Fibroblast of peridontal ligament (primary cell): ENCODE data around the gene BTBD1.

ENCODE experiments used
- DNase-seq: peaks from one replicate; pipeline ENCODE4 v3.0.0-alpha.2; 2010; ENCODE audit errors: extremely low read depth

BTBD1 gene

DNA sequence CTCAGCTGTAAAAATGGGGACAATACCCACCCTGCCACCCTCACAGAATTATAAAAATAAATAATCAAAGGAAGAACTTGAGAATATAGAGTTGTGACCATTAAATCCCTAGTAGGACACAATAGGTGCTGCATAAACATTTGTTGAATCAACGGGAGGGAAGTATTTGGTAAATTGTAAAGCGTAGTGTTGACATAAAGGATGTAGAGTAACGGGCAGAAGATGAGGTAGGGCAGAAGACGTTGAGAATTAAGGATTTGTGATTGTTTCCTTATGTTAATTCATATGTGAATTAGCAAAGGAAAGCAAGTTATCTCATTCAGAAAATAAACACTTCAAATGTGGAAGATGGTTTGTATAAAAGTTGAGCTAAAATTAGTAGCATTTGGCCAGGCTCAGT is 73.9 kb downstream of the BTBD1 start:
- no peak for DNase-seq

DNA sequence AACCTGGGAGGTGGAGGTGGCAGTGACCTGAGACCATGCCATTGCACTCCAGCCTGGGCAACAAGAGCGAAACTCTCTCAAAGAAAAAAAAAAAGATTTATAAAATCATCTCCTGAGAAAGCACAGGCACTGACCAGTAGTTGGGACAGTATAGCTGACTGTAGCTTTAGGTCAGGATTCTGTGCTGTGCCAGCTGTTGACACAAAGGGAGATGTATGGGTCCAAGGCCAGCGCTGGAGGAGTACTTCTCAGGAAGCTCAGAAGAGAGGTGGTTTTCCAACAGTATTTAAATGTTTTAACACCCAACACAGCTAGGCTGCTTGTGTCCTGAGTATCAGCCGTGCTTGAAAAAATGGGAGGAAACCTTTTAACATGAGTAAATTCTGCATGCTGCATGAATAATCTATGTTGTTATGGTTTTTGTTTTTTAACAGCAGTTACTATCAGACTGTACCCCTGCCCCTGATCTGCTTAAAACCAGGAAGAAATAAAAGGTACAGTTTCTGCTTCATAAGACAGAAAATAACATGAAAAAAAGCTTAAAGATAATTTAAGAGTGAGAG is 74.5 kb downstream of the BTBD1 start:
- no peak for DNase-seq

DNA sequence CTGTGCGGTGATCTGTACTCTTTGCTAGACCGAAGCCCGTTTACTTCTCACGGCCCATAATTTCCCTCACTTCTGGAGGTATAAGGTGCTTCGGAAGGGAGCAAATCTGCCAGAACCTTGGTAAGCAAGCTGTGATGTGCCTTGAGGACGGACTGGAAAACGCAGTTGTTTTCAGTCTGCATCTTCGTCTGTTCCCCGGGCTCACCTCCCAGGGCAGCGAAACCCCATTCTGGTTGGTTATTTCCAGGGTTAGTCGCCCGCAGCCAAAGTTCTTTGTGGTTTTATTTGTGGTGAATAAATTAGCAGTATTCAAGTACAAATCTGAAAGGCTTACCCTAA is 80.6 kb downstream of the BTBD1 start:
- peak; percentile 32 for DNase-seq

DNA sequence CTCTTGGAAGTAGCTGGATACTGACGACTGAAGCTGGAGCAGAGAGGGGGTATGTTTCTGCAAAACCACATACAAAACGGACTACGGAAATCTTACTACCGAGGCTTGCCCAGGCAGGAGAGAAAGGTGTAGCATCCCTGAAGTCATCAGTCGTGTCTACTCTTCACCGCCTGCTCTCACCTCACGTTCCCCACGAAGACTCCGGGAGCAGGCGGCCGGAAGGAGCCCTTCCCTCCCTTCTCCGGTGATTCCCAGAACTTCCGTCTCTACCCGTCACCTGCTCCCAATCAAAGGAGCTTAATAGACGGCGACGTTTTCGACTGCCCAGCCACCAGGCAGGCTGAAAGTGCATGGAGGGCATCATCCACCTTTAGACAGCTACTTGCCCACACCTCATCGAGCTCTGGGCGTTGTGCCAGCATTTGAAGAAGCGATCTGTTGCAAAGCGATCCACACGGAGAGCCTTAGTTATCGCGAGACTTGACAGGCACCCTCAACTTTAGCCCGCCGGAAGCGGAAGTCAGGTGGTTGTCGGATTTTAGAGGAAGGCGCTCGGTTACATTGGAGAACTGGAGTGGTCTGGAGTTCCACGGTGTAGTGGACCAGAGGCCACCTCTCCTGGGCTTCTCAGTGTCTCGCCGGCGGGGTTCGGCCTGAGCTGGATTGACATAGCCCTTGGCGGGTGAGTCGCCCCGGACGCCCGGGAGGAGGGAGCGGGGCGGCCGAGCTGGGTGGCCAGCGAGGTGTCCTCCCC is 81.2 kb downstream of the BTBD1 start, which contains the start of gene RAMAC:
TSS of gene RAMAC (plus strand) at position 523 of the 754 bp plus-strand sequence. CDS start 2,809 bp downstream, outside the sequence.
- DNase-seq = peak; percentile 97

DNA sequence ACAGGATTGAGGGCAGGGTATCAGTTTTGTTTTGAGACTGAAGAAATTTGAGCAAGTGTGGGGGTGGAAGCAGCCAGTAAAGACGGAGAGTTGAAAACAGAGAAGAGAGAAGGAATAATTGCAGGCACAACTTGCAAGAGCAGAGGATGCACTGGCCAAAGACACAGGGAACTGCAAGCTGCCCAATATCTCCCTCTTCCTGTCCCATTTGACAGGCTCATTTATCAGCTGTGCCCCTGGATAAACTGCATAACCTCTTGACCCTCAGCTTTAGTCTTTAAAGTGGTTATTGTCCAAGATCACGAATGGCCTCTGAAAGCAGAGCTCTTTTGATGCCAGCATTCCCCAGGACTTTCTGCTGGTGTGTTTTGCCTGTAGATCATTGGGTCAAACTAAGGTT is 86.1 kb downstream of the BTBD1 start:
- DNase-seq = no peak

DNA sequence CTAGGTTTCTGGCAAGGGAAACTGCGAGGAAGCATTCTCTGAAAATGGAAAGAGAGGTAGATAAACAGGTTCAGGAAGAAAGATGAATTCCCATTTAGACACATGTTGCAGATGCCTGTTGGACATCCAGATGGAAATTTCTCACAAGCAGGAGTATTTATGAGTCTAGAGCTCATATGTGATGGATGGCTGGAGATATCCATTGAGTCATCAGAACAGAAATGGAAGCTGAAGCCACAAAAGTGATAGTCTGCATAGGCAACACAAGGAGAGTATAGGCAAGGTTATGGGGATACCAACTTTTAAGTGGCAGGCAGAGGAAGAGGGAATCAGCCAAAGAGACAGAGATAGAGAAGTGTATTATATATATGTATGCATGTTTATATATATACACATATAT is 87.3 kb downstream of the BTBD1 start:
- DNase-seq = no peak

DNA sequence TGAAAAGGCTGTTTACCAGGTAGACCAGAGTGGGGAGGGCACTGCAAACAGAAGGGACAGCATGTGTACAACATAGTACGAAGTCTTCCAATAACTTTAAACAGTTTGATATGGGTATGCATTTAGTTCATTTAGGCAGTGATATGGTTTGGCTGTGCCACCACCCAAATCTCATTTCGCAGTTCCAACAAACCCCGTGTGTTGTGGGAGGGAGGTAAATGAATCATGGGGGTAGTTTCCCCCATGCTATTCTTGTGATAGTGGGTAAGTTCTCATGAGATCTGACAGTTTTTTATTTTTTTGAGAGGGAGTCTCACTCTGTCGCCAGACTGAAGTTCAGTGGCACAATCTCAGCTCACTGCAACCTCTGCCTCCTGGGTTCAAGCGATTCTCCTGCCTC is 88.6 kb downstream of the BTBD1 start:
- no peak for DNase-seq

DNA sequence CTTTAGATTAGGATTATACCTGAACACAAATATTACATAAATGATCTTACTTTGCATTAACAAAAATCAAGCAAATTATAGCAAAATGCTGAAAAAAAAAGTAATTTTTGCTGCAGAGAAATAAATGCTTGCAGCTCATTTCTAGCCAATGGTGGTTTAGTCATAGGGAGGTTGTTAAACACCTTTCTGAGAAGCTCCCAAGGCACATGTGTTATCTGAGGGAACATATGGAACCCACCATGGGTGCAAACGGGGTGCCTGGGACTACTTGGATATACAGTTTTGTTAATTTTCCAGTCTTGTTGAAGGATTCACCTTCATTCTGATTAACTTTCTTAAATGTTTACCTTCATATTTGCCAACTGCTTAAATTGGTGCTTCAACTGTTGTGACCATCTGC is 90.0 kb downstream of the BTBD1 start:
- no peak for DNase-seq

DNA sequence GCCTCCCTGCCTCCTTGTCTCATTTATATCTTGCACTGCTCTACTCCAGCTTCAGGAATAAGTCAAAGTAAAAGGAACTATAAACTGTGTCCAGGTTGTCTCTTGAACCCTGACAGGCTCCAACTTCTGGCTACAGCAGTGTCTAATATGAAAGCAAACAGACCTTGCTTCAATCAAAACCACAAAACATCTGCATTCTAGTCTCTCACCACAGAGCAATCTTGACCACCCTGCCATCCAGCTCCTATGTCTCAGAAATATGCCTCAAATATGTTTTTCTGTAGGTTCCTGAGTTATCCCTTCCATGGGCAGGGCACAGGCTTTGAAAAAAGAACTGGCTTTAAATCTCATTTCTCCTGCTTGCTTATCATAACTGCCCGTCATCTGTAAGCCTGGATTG is 94.1 kb downstream of the BTBD1 start:
- peak; percentile 14 for DNase-seq

DNA sequence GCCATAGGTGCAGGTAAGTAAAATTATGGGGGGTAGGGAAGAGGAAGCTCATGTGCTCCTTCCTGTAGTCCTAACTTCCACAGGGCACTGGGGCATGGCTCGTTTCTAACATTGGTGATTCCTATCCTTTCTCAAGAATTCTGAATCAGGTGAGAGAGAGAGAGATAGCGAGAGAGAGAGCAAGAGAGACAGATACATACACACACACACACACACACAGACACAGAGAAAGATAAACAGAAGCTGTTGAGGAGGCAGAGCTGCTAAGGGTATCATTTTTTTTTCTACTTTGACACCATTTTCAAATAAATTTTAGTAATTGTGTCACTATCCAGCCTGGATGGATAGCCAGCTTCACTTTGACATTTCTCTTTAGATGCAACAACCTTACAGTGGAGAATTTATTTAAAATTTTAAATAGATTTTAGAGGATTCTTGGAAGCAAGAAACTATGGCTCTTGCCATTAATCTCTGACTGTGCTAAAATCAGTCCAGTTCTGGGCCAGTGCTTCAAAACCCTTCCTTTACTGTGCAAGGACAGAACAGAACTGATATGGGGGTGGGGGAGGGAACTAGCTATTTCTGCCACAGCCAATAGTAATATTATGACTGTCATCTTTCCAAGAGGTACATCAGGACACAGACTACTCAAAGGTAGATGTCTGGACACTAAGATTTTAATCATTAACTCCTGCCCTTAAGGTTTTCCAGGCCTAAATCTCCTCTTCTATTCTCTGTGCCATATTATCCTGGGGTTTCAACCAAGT is 95.7 kb downstream of the BTBD1 start:
- DNase-seq = no peak

DNA sequence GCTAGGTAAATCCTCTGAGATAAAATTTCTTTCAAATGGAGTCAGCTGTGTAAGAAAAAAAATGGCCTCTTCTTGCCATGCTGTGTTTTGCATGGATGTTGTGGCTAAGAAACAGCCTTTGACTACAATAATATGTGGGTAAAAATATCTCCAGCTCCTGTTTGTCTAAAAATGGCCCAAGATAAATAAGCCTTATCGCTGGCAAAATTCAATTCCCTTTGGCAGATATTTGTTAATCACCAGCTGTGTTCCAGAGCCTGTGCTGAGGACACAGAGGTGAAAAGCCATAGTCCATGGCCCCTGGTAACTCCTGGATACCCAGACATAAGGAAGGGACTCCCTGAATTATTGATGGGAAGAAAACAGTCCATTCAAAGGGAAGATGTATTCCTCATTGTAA is 96.4 kb downstream of the BTBD1 start:
- no peak for DNase-seq

DNA sequence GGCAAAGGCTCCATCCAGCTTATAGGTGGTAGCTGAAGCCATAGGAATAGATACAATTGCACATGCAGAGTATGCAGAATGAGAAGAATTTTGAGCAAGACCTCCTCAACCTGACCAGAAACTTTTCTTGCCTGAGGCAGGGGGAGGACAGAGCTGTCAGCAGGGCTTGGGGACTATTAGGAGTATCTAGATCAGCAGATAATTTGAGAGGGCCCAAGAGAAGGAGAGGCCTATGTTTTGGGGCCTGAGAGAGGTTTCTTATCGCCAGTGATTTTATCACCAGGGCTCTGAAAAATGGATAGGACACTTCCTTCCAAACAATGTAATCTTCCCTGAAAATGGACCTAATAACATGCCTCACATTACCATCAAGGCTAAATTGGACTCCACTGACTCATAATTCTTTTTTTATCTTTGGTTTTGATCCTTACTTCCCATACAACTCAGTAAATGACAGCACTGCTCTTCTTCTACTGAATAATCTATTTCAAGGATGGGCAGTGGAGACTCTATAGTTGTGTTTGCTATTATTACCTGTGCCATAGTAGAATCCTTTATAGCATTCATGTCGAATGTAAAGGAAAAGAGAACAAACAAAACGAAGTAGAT is 96.9 kb downstream of the BTBD1 start:
- no peak for DNase-seq

DNA sequence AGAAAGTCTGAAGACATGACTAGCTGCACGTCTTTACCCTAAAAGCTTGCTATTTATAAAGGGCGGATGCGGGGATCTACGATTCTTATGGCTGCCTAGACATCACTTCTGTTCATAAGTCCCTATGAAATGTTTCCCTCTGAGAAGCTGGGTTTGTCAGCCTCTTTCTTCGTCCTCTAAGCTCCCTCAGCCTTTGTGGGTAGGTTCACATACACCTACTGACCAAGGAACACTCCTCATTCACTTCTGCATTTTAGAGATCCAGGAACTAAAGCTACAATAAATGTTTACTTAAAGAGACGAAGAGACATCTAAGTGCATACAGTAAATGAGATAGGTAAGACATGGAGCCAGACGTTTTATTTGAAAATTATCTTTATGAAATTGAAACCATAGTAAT is 97.7 kb downstream of the BTBD1 start:
- no peak for DNase-seq

DNA sequence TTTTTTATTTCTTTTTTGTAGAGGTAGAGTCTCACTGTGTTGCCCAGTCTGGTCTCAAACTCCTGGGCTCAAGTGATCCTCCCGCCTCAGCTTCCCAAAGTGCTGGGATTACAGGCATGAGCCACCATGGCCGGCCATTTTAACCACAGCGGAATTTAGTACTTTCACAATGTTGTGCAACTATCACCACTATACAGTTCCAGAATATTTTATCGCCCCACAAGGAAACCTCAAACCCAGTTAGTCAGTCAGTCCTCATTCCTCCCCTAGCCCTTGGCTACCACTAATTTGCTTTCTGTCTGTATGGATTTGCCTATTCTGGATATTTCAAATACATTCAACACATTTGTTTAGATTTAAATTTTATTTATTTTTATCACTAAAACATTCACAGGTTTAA is 99.0 kb downstream of the BTBD1 start:
- peak; percentile 85 for DNase-seq

DNA sequence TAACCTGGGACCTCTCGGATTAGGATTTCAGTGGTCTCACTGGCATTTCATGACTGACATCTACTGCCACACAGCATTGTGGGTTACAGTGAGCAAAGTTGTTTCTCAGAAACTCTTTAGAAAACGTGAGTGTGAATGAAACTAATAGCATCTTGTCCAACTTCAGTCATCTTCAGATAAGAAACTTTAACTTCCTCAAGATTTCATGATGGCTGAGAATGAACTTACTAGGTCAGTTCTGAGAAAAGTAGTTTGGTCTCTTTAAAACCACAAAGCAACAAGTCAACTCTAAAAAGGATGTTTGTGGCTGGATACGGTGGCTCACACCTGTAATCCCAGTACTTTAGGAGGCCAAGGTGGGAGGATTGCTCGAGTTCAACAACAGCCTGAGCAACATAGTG is 100.4 kb downstream of the BTBD1 start:
- DNase-seq = no peak
